Stimulated activated CD8-positive, alpha-beta memory T cell treated with anti-CD3 and anti-CD28 coated beads, Interleukin-12 subunit alpha, Interleukin-12 subunit beta, amount 100 ng/mL, for 1 hour (primary cell): ENCODE data around the gene H3-3A.

ENCODE experiments used
- DNase-seq: peaks from one replicate; pipeline ENCODE4 v3.0.0-alpha.2; 2020; ENCODE audit warnings: low read depth

Gene H3-3A

DNA sequence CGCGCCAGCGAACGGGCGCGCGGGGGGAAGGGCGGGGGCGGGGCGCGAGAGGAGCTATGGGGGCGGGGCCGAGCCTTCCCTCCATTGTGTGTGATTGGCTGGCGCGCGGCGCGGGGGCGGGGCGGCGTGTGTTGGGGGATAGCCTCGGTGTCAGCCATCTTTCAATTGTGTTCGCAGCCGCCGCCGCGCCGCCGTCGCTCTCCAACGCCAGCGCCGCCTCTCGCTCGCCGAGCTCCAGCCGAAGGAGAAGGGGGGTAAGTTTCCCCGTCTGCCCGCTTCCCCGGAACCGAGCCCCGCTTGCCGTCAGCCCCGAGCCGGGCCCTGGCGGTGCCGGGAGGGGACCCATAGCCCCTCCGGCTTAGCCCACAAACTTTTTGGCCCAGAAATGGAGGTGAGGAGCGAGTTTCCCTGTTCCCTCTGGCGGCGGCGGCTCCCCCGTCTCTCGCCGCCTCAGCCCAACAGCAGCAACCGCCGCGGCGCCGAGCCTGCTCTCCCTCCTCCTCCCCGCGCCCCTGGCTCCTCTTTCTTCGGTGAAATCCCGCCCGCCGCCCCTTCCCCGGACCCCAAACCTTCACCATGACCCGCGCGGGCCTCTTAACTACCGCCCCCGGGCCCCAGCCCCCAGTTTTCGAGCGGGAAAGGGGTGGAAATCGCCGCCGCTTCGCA is at the start of gene H3-3A:
H3-3A (plus strand) TSS at position 159 of the 666 bp plus-strand sequence. CDS start 1,636 bp downstream, outside the sequence.
- DNase-seq = peak; percentile 99

- no peak for DNase-seq
These were observed 45.4 kb upstream of the H3-3A start for GRCh38 chr1:226017070-226017469.

DNA sequence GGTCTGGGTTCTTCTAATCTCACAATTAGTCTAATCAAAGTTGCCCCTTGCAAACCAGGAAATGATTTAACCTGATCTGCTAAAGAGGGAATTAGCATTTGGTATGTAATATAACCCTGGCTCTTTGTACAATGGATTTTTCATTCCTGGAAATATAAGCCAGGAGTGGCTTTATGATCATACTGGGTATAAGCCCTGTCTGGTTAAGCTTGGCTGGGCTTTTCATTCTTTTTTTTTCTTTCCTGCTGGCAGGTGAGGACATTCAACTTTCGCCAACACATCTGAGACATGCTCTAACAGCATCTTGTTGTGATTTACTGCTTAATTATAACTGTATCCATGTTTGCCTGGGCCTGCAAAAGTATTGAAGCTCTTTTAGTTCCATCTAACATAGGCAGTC is 42.9 kb upstream of the H3-3A start:
- DNase-seq = no peak

GRCh38 chr1:226021401-226021800 is 41.1 kb upstream of the H3-3A start:
- DNase-seq = no peak

DNA sequence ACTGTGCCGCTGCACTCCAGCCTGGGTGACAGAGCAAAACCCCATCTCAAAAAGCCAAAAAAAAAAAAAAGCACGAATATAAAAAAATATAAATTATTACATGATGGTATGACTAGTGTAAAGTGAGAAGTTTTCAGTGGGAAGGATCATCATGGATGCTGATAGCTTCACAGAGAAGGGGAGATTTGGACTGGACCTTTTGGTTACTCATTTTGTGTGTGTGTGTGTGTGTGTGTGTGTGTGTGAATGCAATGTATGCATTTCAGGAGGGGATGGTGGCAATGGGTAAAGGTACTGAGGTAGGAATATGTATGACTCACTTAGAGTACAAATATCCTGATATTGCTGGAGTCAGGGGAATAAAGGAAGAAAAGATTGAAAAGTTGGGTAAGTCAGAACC is 40.7 kb upstream of the H3-3A start:
- DNase-seq = no peak

- DNase-seq = no peak
These were observed 38.8 kb upstream of the H3-3A start for GRCh38 chr1:226023735-226024134.

DNA sequence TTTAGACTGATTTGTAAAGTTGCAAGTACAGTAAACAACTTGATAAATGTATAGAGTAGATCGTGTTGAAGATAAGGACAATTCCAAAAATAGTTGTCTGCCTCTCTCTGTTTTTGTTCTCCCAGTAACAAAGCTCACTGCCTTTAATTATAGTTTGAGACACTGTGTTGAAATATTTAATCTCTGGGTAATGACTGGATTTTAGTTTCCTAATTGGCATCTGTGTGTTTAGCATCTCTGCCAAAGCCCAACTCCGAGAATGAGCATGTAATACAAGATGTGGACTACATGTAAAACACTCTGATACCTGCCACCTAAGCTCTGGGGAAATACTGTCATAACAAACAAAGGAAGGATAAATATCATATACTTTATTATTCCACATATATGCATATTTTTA is 35.7 kb upstream of the H3-3A start:
- DNase-seq = no peak

DNA sequence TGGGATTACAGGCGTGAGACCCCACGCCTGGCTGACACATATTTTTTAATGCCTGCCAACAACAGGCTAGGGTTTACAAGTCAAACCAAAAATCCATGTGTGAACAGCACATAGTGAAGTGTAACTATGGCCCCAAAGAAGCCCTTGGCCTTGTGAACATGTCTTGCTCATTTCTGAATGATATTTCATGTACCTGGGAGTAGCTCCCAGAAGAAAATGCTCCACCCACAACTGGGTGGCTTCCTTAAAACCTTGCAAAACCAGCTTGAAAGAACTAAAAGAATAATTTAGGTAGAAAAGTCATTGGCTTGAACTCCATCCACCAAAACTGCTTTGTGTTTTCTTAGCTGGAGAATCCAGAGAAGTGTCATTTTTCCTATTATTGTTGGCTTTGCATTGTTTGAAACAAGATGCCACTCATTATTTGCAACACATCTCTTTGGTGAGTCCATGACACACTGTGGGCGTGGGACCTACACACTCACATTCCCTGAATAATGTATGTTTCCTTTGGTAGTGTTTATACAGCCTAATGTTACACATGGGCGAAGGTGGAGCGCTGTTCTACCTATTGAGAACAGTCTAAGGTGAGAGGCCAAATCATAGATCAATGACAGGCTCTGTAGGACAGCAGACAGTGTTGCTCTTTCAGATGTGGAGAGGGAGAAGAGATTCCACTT is 34.8 kb upstream of the H3-3A start:
- no peak for DNase-seq

DNA sequence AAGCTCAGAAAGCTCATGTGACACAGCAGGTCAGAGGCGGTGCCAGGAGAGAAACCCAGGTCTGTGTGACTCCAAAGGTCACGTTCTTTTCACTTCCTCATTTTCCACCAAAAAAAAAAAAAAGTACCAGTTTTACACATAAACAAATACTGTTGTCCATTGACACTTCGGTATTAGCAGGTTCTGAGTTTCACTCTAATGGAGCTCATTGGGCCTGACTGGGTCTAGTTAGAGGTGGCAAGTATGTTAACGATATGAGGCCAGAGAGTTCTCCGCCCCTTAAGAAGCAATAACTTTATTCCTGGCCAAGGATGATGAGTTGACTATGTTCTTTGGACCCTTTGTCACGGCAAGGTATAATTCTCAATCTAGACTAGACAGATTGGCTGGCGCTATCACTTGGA is 33.4 kb upstream of the H3-3A start:
- no peak for DNase-seq

DNA sequence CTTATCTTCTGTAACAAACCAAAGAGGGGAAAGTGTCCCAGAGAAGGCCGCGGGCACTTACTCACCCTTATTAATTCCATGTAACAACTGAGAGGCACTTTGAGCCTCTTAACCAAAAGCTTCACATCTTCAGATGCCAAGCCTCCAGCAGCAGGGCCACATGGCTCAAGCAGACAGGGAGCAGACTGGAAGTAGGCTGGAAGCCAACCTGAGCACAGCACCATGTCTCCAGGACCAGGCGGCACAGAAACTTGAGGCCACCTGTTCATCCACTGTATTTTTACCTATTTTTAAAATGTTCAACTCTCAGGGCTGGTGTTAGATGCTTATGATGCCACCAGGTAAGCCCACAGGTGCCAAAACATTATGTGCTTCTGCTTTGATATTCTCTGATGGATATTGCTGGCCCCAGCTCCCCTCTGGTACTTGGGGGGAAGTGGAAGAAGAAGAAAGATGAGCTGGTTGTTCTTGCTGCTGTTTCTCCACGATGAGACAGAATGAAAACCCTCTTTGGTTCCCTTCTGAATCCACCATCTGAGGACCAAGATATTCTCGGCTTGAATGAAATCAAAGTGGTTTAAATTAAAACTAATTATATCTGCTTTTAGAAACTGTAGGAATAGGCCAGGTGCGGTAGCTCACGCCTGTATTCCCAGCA is 32.8 kb upstream of the H3-3A start:
- no peak for DNase-seq

- no peak for DNase-seq
These were observed 28.9 kb upstream of the H3-3A start for GRCh38 chr1:226033582-226033981.

- no peak for DNase-seq
These were observed 28.5 kb upstream of the H3-3A start for GRCh38 chr1:226033991-226034390.

DNA sequence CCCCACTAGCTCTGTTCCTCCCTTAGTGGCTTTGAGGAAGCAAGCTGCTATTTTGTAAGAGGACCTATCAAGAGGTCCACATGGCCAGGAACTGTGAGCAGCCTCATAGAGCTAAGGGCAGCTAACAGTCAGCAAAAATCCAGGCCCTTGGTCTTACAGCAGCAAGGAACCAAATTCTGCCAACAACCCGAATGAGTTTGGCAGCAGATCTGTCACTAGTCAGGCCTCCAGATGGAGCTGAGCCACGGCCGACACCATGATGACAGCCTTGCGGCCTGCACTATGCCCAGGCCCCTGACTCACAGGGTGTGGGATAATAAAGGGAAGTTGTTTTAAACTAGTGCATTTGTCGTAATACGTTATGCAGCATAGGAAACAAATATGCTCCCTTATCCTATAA is 28.0 kb upstream of the H3-3A start:
- DNase-seq = no peak

DNA sequence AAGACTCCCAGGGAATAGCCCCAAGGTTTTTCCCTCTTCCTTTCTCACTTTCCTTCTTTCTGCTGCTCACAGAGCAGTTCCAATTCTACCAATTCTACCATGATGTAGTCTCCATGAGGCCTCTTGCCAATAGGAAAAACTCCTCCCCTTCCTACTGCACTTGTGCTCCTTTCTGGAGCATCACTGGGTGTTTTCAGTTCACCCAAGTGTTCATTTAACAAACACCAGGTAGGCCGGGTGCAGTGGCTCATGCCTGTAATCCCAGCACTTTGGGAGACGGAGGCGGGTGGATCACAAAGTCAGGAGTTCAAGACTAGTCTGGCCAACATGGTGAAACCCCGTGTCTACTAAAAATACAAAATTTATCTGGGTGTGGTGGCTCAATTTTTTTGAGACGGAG is 26.6 kb upstream of the H3-3A start:
- no peak for DNase-seq

- DNase-seq = no peak
These were observed 23.9 kb upstream of the H3-3A start for GRCh38 chr1:226038661-226039060.

- DNase-seq = no peak
These were observed 21.1 kb upstream of the H3-3A start for GRCh38 chr1:226041419-226041818.

DNA sequence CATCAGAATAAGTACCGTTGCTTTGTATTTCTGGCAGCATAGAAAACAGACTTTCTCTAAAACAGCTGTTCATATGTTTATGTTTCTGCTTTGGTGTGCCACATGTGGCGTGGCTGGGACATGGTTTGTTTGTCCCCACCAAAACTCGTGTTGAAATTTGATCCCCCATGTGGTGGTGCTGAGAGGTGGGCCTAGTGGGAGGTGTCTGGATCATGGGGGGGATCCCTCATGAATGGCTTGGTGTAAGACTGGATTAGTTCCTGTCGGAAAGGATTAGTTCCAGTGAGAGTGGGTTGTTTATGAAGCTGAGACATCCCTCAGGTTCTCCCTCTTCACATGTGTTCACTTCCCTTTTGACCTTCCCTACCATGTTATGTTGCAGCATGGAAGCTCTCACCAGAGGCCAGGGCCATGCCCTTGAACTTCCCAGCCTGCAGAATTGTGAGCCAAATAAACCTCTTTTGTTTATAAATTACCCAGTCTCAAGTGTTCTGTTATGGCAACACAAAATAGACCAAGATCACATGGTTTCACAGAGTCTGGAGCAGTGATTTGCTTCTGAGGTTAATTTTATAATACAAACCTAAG is 17.9 kb upstream of the H3-3A start:
- DNase-seq = no peak

DNA sequence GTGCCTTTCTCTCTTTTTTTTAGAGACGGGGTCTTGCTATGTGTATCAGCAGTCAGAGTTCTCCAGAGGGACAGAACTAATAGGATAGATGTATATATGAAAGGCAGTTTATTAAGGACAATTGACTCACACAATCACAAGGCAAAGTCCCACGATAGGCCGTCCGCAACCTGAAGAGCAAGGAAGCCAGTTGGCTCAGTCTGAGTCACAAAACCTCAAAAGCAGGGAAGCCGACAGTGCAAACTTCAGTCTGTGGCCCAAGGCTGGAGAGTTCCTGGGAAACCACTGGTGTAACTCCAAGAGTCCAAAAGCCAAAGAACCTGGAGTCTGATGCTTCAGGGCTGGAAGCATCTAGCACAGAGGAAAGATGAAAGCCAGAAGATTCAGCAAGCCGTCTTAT is 16.3 kb upstream of the H3-3A start:
- DNase-seq = no peak

- no peak for DNase-seq
These were observed 15.0 kb upstream of the H3-3A start for GRCh38 chr1:226047495-226047894.

DNA sequence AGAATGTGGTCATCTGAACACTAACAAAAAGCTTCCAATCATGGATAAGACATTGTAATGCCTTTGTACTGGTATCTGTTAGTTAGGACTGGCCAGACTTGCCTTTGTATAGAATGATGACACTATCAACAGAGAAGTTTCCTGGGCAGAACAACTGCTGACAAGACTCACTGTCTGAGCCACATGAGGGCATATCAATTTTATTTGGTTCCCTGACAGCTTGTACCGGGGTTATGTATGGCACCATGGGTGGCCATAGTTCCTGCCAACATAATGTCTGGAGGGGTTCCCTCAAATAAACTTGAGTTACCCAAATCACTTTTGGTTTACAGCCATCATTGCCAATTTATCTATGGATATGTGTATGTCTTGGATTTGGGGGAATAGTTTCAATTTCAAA is 13.6 kb upstream of the H3-3A start:
- no peak for DNase-seq

- no peak for DNase-seq
These were observed 12.4 kb upstream of the H3-3A start for GRCh38 chr1:226050133-226050532.

- DNase-seq = no peak
These were observed 11.2 kb upstream of the H3-3A start for GRCh38 chr1:226051365-226051764.

- DNase-seq = no peak
These were observed 10.5 kb upstream of the H3-3A start for GRCh38 chr1:226052061-226052460.
